Lung (tissue), 12 donors: ENCODE data around the gene CDH23. TPM values are rescaled to one million over a fixed set of nuclear protein-coding genes. Genes with fewer than 3 reads are reported as not detected.

Source experiments
- ATAC-seq: fragments of 200-7000 bp; cut with Tn5 transposase; one replicate; pipeline ENCODE4 v1.9.1; 2020; ENCODE audit warnings: moderate number of reproducible peaks; ENCODE audit not compliant: insufficient read depth, low FRiP score
- DNase-seq, 3 donors: peaks; one replicate each; pipeline ENCODE4 v3.0.0-alpha.2; 2013 to 2017
- H3K27ac ChIP-seq, 2 donors: one replicate each; pipeline ENCODE4 v1.5.1; 2013; ENCODE audit warnings: mild to moderate bottlenecking in 2 of 2, moderate library complexity in 2 of 2, control low read depth in 1 of 2, inconsistent platforms in 1 of 2, low read depth in 1 of 2, low read length in 1 of 2
- H3K27me3 ChIP-seq, 3 donors: one replicate each; pipeline ENCODE4 v1.5.1; 2013; ENCODE audit warnings: low read length in 2 of 3; ENCODE audit not compliant: control insufficient read depth in 3 of 3, insufficient read depth in 3 of 3
- H3K36me3 ChIP-seq, 4 donors: one replicate each; pipeline ENCODE4 v1.5.1; 2013; ENCODE audit warnings: low read length in 4 of 4, mild to moderate bottlenecking in 1 of 4, moderate library complexity in 1 of 4; ENCODE audit not compliant: control insufficient read depth in 4 of 4, insufficient read depth in 4 of 4
- H3K4me1 ChIP-seq, 5 donors: one replicate each; pipeline ENCODE4 v1.5.1; 2013; ENCODE audit warnings: low read length in 5 of 5, mild to moderate bottlenecking in 2 of 5, moderate library complexity in 1 of 5; ENCODE audit not compliant: control insufficient read depth in 5 of 5, insufficient read depth in 5 of 5
- H3K4me3 ChIP-seq: one replicate; pipeline ENCODE4 v1.5.1; 2013; ENCODE audit warnings: mild to moderate bottlenecking, control low read depth, moderate library complexity
- H3K9ac ChIP-seq, 2 donors: one replicate each; pipeline ENCODE4 v1.5.1; 2013; ENCODE audit warnings: low read length in 2 of 2, control low read depth in 1 of 2; ENCODE audit not compliant: insufficient read depth in 1 of 2
- H3K9me3 ChIP-seq, 4 donors: one replicate each; pipeline ENCODE4 v1.5.1; 2013; ENCODE audit warnings: low read length in 3 of 4, mild to moderate bottlenecking in 1 of 4, moderate library complexity in 1 of 4; ENCODE audit not compliant: control insufficient read depth in 4 of 4, insufficient read depth in 3 of 4
- CTCF ChIP-seq: IDR thresholded peaks from 2 replicates; pipeline ENCODE4 v1.5.1; 2012; ENCODE audit warnings: mild to moderate bottlenecking; ENCODE audit errors: control extremely low read depth, extremely low read depth
- WGBS, 2 donors: extraction: QIAGEN DNeasy Blood & Tissue Kit; methylation state at CpG; one replicate each; pipeline ENCODE4 v1.1.7; 2013; 5-methylcytosine and 5-hydroxymethylcytosine counted together
- polyA plus RNA-seq, 2 donors: library from polyadenylated mRNA; stranded (reverse); fragments of 200-250 nt; gene quantifications; one replicate each; pipeline ENCODE4 v1.2.1, GENCODE V29; 2013
- total RNA-seq, 2 donors: library from RNA; depleted of rRNA in 1 of 2; stranded (reverse); fragments of >200 nt in 1 of 2; gene quantifications; one replicate each; pipeline ENCODE4 v1.2.1, GENCODE V29; 2014 to 2021
- donor health status: control.
- donor health status: control.
- donor health status: Bipolar disorder and iron deficiency.
- donor health status: healthy.
- donor health status: DM: yes; HTN: yes; CAD: no.

The CDH23 gene
- total and polyA plus RNA-seq, 4 donors: 4.5 to 29.5 (median 6.0) TPM

- WGBS, 2 donors: 82 to 88% methylated on average over 7 of the region's 7 CpGs
- no peak for TF ChIP-seq CTCF
- Histone ChIP-seq H3K4me3 (no peak overlapping the region), H3K27ac (no peak overlapping the region), H3K27me3 (no peaks in the 10 kb centered on the region), H3K9ac (no peak overlapping the region), H3K9me3 (no peaks in the 10 kb centered on the region), H3K4me1 (peaks cover 0 to 12% (median 5%) of the 10 kb centered on the region in 5 donors), H3K36me3 (no peaks in the 10 kb centered on the region)
- DNase-seq: no peak
- ATAC-seq: no peak
Observed at GRCh38 chr10:71684356-71685173, 287.8 kb downstream of the CDH23 start.

- Histone ChIP-seq H3K27me3 (no peaks in the 10 kb centered on the region), H3K9me3 (no peaks in the 10 kb centered on the region), H3K4me1 (peaks cover 0 to 7% (median 5%) of the 10 kb centered on the region in 5 donors), H3K9ac (no peak overlapping the region), H3K36me3 (no peaks in the 10 kb centered on the region), H3K4me3 (no peak overlapping the region), H3K27ac (no peak overlapping the region)
- 89 to 90% methylated on average over 13 of the region's 13 CpGs for WGBS, 2 donors
- TF ChIP-seq CTCF: no peak
- DNase-seq (peak in 1 of 3 donors; percentile 25), ATAC-seq (no peak)
Observed at GRCh38 chr10:71685554-71686232, 289.0 kb downstream of the CDH23 start.

GRCh38 chr10:71687077-71687476, 290.4 kb downstream of the CDH23 start:
- H3K27ac ChIP-seq: no peak overlapping the region
- no peaks in the 10 kb centered on the region for H3K27me3 ChIP-seq
- no peak for TF ChIP-seq CTCF
- 76 to 79% methylated on average over 5 of the region's 5 CpGs for WGBS, 2 donors
- DNase-seq: peak in 1 of 3 donors; percentile 50
- no peak for ATAC-seq
- no peak overlapping the region for H3K4me3 ChIP-seq
- no peaks in the 10 kb centered on the region for H3K36me3 ChIP-seq
- H3K9ac ChIP-seq: no peak overlapping the region
- no peaks in the 10 kb centered on the region for H3K9me3 ChIP-seq
- peaks cover 0 to 7% (median 5%) of the 10 kb centered on the region in 5 donors for H3K4me1 ChIP-seq
